ENCODE measurements around the gene ZFAND3.

The ZFAND3 gene

GRCh38 chr6:37965964-37966676 is 146.6 kb downstream of the ZFAND3 start:
- Histone ChIP-seq H3K27me3 (ENCODE audit: control insufficient read depth, insufficient read depth, low read length) (no peaks in the 10 kb centered on the region), H3K4me3 (ENCODE audit: low read length) (no peak overlapping the region), H3K36me3 (ENCODE audit: control insufficient read depth, insufficient read depth, low read length) (no peaks in the 10 kb centered on the region), H3K4me1 (ENCODE audit: control insufficient read depth, insufficient read depth, low read length) (no peaks in the 10 kb centered on the region), H3K27ac (ENCODE audit: low read depth, low read length) (no peak overlapping the region), H3K9ac (ENCODE audit: low read length) (no peak overlapping the region)

- no peaks in the 10 kb centered on the region for H3K27me3 ChIP-seq (ENCODE audit: control insufficient read depth, insufficient read depth, low read length)
Observed at GRCh38 chr6:37966801-37967200, 147.3 kb downstream of the ZFAND3 start.

DNA sequence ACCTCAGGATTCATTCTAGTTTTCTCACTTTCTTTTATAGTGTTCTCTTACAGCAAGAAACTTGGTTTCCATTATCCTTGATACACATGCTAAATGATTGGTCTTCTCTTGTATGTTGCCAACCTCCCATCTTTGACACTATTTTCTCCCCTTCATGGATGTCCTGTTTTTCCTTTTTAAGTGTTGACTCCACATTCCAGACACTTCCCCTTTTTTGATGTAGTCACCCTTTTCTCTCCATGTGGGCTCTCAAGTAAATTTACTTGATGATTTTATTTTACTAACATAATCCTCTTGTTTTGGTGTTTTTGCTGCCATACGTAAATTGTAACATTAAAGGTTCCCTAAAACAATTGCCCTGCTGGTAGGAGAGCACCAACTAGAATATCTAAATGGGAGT is 148.1 kb downstream of the ZFAND3 start:
- H3K27ac ChIP-seq (ENCODE audit: low read depth, low read length): no peak overlapping the region
- H3K27me3 ChIP-seq (ENCODE audit: control insufficient read depth, insufficient read depth, low read length): no peaks in the 10 kb centered on the region
- no peaks in the 10 kb centered on the region for H3K4me1 ChIP-seq (ENCODE audit: control insufficient read depth, insufficient read depth, low read length)
- no peak overlapping the region for H3K9ac ChIP-seq (ENCODE audit: low read length)
- H3K36me3 ChIP-seq (ENCODE audit: control insufficient read depth, insufficient read depth, low read length): no peaks in the 10 kb centered on the region
- H3K4me3 ChIP-seq (ENCODE audit: low read length): no peak overlapping the region

More at GRCh38 chr6:37966801-37967200, 147.3 kb downstream of the ZFAND3 start:
- Histone ChIP-seq H3K9ac (ENCODE audit: low read length) (no peak overlapping the region), H3K27ac (ENCODE audit: low read depth, low read length) (no peak overlapping the region), H3K4me3 (ENCODE audit: low read length) (no peak overlapping the region), H3K4me1 (ENCODE audit: control insufficient read depth, insufficient read depth, low read length) (no peaks in the 10 kb centered on the region), H3K36me3 (ENCODE audit: control insufficient read depth, insufficient read depth, low read length) (no peaks in the 10 kb centered on the region)

DNA sequence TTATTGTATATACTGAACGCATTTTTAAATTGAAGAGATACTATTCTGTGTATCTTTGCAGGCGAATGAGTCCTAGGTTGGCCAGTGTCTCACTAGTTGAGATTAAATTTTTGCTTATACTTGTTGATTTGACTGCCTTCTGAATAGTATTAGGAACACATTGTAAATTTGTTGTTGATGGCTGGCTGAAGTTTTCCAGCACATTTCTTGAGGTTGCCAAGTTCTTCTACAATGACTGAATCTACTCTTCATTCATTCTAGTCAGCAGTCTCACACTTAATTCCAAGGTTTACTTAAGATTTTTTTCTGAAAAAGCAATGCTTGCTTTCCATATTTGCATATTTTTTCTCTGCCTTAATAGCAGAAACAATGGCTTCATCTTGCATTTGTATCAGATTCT is 151.7 kb downstream of the ZFAND3 start:
- H3K27me3 ChIP-seq (ENCODE audit: control insufficient read depth, insufficient read depth, low read length): no peaks in the 10 kb centered on the region
- H3K9ac ChIP-seq (ENCODE audit: low read length): no peak overlapping the region
- no peaks in the 10 kb centered on the region for H3K36me3 ChIP-seq (ENCODE audit: control insufficient read depth, insufficient read depth, low read length)
- no peak overlapping the region for H3K4me3 ChIP-seq (ENCODE audit: low read length)
- H3K27ac ChIP-seq (ENCODE audit: low read depth, low read length): no peak overlapping the region
- no peaks in the 10 kb centered on the region for H3K4me1 ChIP-seq (ENCODE audit: control insufficient read depth, insufficient read depth, low read length)

DNA sequence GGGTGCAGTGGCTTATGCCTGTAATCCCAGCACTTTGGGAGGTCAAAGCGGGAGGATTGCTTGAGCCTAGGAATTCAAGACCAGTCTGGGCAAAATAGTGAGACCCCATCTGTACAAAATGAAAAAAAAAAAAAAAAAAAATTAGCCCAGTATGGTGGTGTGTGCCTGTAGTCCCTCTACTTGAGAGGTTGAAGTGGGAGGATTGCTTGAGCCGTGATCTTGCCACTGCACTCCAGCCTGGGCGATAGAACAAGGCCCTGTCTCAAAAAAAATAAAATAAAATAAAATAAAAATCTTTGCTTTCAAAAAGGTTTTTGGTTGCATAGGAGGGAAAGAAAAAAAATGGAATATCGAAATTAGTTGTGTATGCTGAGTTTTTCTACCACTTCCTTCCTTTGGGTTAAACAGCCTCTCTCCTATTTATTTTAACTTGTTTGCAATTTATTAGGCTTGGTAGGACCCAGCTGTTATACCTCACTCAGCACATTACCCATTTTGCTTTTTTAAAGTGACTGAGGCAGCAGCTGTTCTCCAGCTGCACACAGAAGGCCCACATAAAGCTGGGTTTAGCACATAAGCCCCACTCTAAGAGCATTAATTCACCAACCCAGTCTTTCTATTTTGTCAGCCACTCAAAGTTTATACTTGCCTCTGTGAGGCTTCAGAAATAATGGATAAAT is 152.3 kb downstream of the ZFAND3 start:
- Histone ChIP-seq H3K27ac (ENCODE audit: low read depth, low read length) (no peak overlapping the region), H3K4me1 (ENCODE audit: control insufficient read depth, insufficient read depth, low read length) (no peaks in the 10 kb centered on the region), H3K9ac (ENCODE audit: low read length) (no peak overlapping the region), H3K27me3 (ENCODE audit: control insufficient read depth, insufficient read depth, low read length) (no peaks in the 10 kb centered on the region), H3K36me3 (ENCODE audit: control insufficient read depth, insufficient read depth, low read length) (no peaks in the 10 kb centered on the region), H3K4me3 (ENCODE audit: low read length) (no peak overlapping the region)

DNA sequence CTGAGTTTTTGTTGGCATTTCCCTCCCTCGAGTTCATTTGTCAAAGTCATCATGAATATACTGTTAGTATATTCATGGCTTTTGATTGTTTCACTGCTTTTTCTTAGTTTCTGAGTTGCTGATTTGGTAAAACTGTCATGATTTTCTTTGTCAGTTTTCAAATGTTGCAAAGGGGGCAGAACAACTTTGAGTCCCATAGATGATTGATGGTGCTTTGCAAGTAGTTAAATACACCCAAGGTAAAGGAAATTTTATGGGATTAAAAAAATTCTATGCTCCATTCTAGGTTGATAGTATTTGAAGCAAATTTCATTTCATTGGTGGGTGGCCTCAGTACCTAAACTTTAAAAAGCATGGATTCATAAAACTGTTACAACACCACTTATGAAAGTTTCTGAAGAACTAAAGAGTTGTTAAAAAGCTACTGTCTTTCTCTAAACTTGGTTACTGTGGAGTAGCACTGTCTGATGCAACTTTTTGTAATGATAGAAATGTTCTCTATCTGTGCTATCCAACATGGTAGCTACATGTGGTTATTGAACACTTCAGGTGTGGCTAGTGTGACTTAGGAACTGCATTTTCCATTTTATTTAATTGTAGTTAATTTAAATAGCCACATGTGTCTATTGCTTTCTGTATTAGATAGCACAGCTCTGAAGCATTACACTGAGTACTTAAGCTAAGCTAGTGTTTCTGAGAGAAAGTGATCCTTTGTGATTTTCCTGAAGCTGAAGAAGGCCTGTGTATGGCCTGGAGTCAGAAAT is 153.6 kb downstream of the ZFAND3 start:
- no peaks in the 10 kb centered on the region for H3K4me1 ChIP-seq (ENCODE audit: control insufficient read depth, insufficient read depth, low read length)
- H3K4me3 ChIP-seq (ENCODE audit: low read length): no peak overlapping the region
- no peaks in the 10 kb centered on the region for H3K27me3 ChIP-seq (ENCODE audit: control insufficient read depth, insufficient read depth, low read length)
- H3K36me3 ChIP-seq (ENCODE audit: control insufficient read depth, insufficient read depth, low read length): no peaks in the 10 kb centered on the region
- no peak overlapping the region for H3K9ac ChIP-seq (ENCODE audit: low read length)
- H3K27ac ChIP-seq (ENCODE audit: low read depth, low read length): no peak overlapping the region

- Histone ChIP-seq H3K4me3 (ENCODE audit: low read length) (no peak overlapping the region), H3K27me3 (ENCODE audit: control insufficient read depth, insufficient read depth, low read length) (no peaks in the 10 kb centered on the region), H3K9ac (ENCODE audit: low read length) (no peak overlapping the region), H3K27ac (ENCODE audit: low read depth, low read length) (no peak overlapping the region), H3K4me1 (ENCODE audit: control insufficient read depth, insufficient read depth, low read length) (no peaks in the 10 kb centered on the region), H3K36me3 (ENCODE audit: control insufficient read depth, insufficient read depth, low read length) (no peaks in the 10 kb centered on the region)
Observed at GRCh38 chr6:37974381-37974780, 154.9 kb downstream of the ZFAND3 start.

GRCh38 chr6:37974943-37975342 is 155.4 kb downstream of the ZFAND3 start:
- Histone ChIP-seq H3K4me3 (ENCODE audit: low read length) (no peak overlapping the region), H3K27ac (ENCODE audit: low read depth, low read length) (no peak overlapping the region), H3K9ac (ENCODE audit: low read length) (no peak overlapping the region), H3K4me1 (ENCODE audit: control insufficient read depth, insufficient read depth, low read length) (no peaks in the 10 kb centered on the region), H3K36me3 (ENCODE audit: control insufficient read depth, insufficient read depth, low read length) (no peaks in the 10 kb centered on the region), H3K27me3 (ENCODE audit: control insufficient read depth, insufficient read depth, low read length) (no peaks in the 10 kb centered on the region)

DNA sequence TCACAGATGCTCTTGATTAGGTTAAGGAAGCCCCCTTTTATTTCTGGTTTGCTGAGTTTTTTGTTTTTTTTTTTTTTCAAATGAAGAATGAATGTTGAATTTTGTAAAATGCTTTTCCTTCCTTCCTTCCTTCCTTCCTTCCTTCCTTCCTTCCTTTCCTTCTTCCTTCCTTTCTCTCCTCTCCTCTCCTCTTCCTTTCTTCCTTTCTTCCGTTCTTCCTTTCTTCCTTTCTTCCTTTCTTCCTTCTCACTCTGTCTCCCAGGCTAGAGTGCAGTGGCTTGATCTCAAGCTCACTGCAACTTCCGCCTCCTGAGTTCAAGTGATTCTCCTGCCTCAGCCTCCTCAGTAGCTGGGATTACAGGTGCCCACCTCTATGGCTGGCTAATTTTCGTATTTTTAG is 158.2 kb downstream of the ZFAND3 start:
- H3K4me1 ChIP-seq (ENCODE audit: control insufficient read depth, insufficient read depth, low read length): no peaks in the 10 kb centered on the region
- no peaks in the 10 kb centered on the region for H3K27me3 ChIP-seq (ENCODE audit: control insufficient read depth, insufficient read depth, low read length)
- H3K9ac ChIP-seq (ENCODE audit: low read length): no peak overlapping the region
- H3K36me3 ChIP-seq (ENCODE audit: control insufficient read depth, insufficient read depth, low read length): no peaks in the 10 kb centered on the region
- H3K4me3 ChIP-seq (ENCODE audit: low read length): no peak overlapping the region
- no peak overlapping the region for H3K27ac ChIP-seq (ENCODE audit: low read depth, low read length)

GRCh38 chr6:37979392-37980221 is 160.1 kb downstream of the ZFAND3 start:
- Histone ChIP-seq H3K27me3 (ENCODE audit: control insufficient read depth, insufficient read depth, low read length) (no peaks in the 10 kb centered on the region), H3K9ac (ENCODE audit: low read length) (no peak overlapping the region), H3K4me3 (ENCODE audit: low read length) (no peak overlapping the region), H3K4me1 (ENCODE audit: control insufficient read depth, insufficient read depth, low read length) (no peaks in the 10 kb centered on the region), H3K36me3 (ENCODE audit: control insufficient read depth, insufficient read depth, low read length) (no peaks in the 10 kb centered on the region), H3K27ac (ENCODE audit: low read depth, low read length) (no peak overlapping the region)

DNA sequence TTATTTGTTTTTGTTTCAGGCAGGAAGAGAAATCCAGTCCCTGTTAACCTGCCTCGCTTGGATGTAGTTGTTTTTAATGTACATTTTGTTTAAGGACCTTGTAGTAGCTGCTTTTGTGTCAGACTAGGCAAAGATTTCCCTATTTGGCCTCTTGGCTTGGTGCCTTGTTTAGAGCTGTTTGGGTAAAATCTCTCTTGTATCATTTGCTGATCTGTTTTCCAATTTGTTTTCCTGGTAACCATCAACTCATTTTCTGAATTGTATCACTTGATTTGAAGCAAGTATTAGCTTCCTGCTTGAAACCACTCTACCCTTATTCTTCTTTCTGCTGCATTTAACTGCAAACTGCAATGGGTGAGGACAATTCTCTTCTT is 160.7 kb downstream of the ZFAND3 start:
- H3K4me3 ChIP-seq (ENCODE audit: low read length): no peak overlapping the region
- H3K27ac ChIP-seq (ENCODE audit: low read depth, low read length): no peak overlapping the region
- no peaks in the 10 kb centered on the region for H3K4me1 ChIP-seq (ENCODE audit: control insufficient read depth, insufficient read depth, low read length)
- H3K27me3 ChIP-seq (ENCODE audit: control insufficient read depth, insufficient read depth, low read length): no peaks in the 10 kb centered on the region
- H3K9ac ChIP-seq (ENCODE audit: low read length): no peak overlapping the region
- no peaks in the 10 kb centered on the region for H3K36me3 ChIP-seq (ENCODE audit: control insufficient read depth, insufficient read depth, low read length)

DNA sequence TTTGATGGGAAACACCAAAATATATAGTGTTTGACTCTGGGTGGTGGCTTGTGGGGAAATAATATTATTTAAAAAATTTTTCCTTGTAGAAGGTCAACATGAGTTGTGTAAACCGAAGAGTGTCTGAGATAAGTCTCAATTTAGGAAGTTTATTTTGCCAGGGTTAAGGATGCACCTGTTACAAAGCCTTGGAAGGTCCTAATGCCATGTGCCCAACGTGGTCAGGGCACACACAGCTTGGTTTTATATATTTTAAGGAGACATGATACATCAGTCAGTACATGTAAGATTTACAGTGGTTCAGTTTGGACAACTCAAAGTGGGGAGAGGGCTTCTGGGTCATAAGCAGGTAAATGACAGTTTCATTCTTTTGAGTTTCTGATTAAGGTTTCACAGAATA is 162.1 kb downstream of the ZFAND3 start:
- Histone ChIP-seq H3K9ac (ENCODE audit: low read length) (no peak overlapping the region), H3K27ac (ENCODE audit: low read depth, low read length) (no peak overlapping the region), H3K27me3 (ENCODE audit: control insufficient read depth, insufficient read depth, low read length) (no peaks in the 10 kb centered on the region), H3K4me3 (ENCODE audit: low read length) (no peak overlapping the region), H3K36me3 (ENCODE audit: control insufficient read depth, insufficient read depth, low read length) (no peaks in the 10 kb centered on the region), H3K4me1 (ENCODE audit: control insufficient read depth, insufficient read depth, low read length) (no peaks in the 10 kb centered on the region)
